Hepatocyte (in vitro differentiated cells): ENCODE data around the gene USH2A.

Experiments
- CTCF ChIP-seq: fragments of 200-600 bp; sonication (generic); IDR thresholded peaks from 2 replicates; pipeline ENCODE4 v1.5.1; 2016; ENCODE audit warnings: antibody characterized with exemption, mild to moderate bottlenecking; ENCODE audit not compliant: poor library complexity
- EZH2 ChIP-seq: fragments of 200-600 bp; sonication (generic); IDR thresholded peaks from 2 replicates; pipeline ENCODE4 v1.6.1; 2016; ENCODE audit warnings: antibody characterized with exemption, mild to moderate bottlenecking, borderline replicate concordance

- TF ChIP-seq CTCF (no peak), EZH2 (no peak)
These were observed 93.0 kb downstream of the USH2A start for GRCh38 chr1:216330262-216330661.
